ENCODE results near the gene HAVCR1.

HAVCR1 gene

DNA sequence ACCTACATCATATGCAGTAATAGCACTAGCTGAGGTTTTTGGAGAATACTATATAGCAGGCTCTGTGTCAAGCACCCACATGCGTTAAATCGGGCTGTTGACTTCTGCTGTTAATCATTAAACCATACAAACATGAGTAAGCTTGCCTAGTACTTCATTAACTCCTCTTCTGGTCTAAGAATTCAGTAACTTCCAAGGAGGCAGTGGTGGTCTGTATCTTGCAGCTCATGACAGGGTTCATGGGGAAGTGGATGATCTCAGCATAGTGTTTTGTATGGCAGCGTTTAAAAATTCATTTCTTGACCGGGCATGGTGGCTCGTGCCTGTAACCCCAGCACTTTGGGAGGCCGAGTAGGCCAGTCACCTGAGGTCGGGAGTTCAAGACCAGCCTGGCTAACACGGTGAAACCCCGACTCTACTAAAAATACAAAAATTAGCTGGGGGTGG is at the start of gene HAVCR1:
TSS of gene HAVCR1 (minus strand) at position 24 of the 447 bp plus-strand sequence. CDS start 1,173 bp downstream, outside the sequence.
- Histone ChIP-seq H3K36me3 (ENCODE audit: insufficient read depth, low read length) (no peaks in the 10 kb centered on the region), H3K27me3 (ENCODE audit: insufficient read depth, low read length) (no peaks in the 10 kb centered on the region), H3K4me1 (ENCODE audit: control insufficient read depth, insufficient read depth, low read length, unreplicated experiment) (peaks cover 4% of the 10 kb centered on the region), H3K27ac (ENCODE audit: low read depth, low read length) (no peak within 1 kb of the TSS), H3K4me3 (ENCODE audit: low read depth, low read length) (no peak within 1 kb of the TSS), H3K79me2 (ENCODE audit: control insufficient read depth, insufficient read depth, low read length, unreplicated experiment) (no peaks in the 10 kb centered on the region), H2AFZ (ENCODE audit: low read length, unreplicated experiment) (no peak within 1 kb of the TSS)

DNA sequence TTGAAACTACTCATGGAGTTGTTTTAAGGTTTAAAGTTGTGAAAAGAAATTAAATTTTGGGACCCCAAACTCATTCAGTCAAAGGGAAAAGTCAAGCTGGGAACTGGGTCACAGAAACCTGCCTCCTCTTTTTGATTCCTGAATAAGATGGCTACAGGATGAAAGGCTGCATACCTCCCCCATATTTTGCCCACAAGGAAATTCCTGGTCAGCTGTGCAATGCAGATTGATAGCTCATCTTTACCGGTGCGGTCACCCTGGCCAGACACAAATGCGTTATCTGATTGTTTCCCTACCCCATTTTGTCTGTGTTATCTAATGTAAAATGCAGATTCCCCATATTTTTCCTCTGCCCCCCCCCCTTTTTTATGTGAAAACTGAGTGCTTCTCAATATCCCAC is 48.6 kb upstream of the HAVCR1 start:
- Histone ChIP-seq H3K36me3 (ENCODE audit: insufficient read depth, low read length) (no peaks in the 10 kb centered on the region), H3K4me1 (ENCODE audit: control insufficient read depth, insufficient read depth, low read length, unreplicated experiment) (no peaks in the 10 kb centered on the region), H3K27me3 (ENCODE audit: insufficient read depth, low read length) (no peaks in the 10 kb centered on the region), H3K4me3 (ENCODE audit: low read depth, low read length) (no peak overlapping the region), H3K79me2 (ENCODE audit: control insufficient read depth, insufficient read depth, low read length, unreplicated experiment) (no peaks in the 10 kb centered on the region), H3K27ac (ENCODE audit: low read depth, low read length) (no peak overlapping the region), H2AFZ (ENCODE audit: low read length, unreplicated experiment) (no peak overlapping the region)

- Histone ChIP-seq H3K27ac (ENCODE audit: low read depth, low read length) (no peak overlapping the region), H3K4me1 (ENCODE audit: control insufficient read depth, insufficient read depth, low read length, unreplicated experiment) (no peaks in the 10 kb centered on the region), H2AFZ (ENCODE audit: low read length, unreplicated experiment) (no peak overlapping the region), H3K27me3 (ENCODE audit: insufficient read depth, low read length) (no peaks in the 10 kb centered on the region), H3K36me3 (ENCODE audit: insufficient read depth, low read length) (no peaks in the 10 kb centered on the region), H3K79me2 (ENCODE audit: control insufficient read depth, insufficient read depth, low read length, unreplicated experiment) (no peaks in the 10 kb centered on the region), H3K4me3 (ENCODE audit: low read depth, low read length) (no peak overlapping the region)
Observed at GRCh38 chr5:157106630-157107461, 47.9 kb upstream of the HAVCR1 start.

- no peak overlapping the region for H3K4me3 ChIP-seq (ENCODE audit: low read depth, low read length)
- no peaks in the 10 kb centered on the region for H3K36me3 ChIP-seq (ENCODE audit: insufficient read depth, low read length)
- H3K79me2 ChIP-seq (ENCODE audit: control insufficient read depth, insufficient read depth, low read length, unreplicated experiment), result no peaks in the 10 kb centered on the region
- peak overlapping the region; percentile 18; the same call in 1 of the 2 replicates for H3K27ac ChIP-seq (ENCODE audit: low read depth, low read length)
- no peak overlapping the region for H2AFZ ChIP-seq (ENCODE audit: low read length, unreplicated experiment)
- H3K4me1 ChIP-seq (ENCODE audit: control insufficient read depth, insufficient read depth, low read length, unreplicated experiment), result peaks cover 7% of the 10 kb centered on the region
- H3K27me3 ChIP-seq (ENCODE audit: insufficient read depth, low read length), result no peaks in the 10 kb centered on the region
Observed at GRCh38 chr5:157100140-157100679, 41.3 kb upstream of the HAVCR1 start.

- Histone ChIP-seq H3K79me2 (ENCODE audit: control insufficient read depth, insufficient read depth, low read length, unreplicated experiment) (no peaks in the 10 kb centered on the region), H2AFZ (ENCODE audit: low read length, unreplicated experiment) (no peak overlapping the region), H3K27me3 (ENCODE audit: insufficient read depth, low read length) (peaks cover 6% of the 10 kb centered on the region; the same call in 1 of the 2 replicates), H3K4me3 (ENCODE audit: low read depth, low read length) (no peak overlapping the region), H3K36me3 (ENCODE audit: insufficient read depth, low read length) (no peaks in the 10 kb centered on the region), H3K27ac (ENCODE audit: low read depth, low read length) (no peak overlapping the region), H3K4me1 (ENCODE audit: control insufficient read depth, insufficient read depth, low read length, unreplicated experiment) (no peaks in the 10 kb centered on the region)
Observed at GRCh38 chr5:157088342-157088990, 29.6 kb upstream of the HAVCR1 start.

DNA sequence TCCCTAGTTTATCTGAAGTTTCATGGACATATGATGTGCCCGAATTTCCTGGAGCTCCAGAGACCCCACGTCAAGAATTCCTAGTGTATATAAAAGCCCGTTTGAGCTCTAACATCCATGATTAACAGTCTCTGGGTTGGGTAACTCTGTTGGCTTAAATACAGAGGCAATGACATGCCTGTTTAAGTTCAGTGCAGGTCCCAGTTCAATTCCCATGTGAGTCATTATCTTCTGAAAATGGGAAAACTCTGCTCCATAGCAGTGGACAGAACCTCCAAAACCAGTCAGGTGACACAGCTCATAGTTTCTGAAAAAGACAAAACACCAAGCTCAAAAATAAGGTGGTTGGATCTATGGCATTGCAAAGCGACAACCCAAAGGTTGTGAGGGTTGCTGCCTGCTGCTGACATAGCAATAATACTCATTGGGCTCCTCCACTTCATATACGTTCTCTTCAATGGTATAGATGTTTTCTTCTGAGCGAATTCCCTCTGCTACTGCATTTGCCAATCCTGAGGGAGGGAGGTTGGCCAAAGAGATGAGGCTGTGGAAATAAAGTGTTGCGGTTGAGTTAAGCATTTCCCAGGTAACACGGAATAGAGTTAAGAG is 27.9 kb upstream of the HAVCR1 start:
- no peak overlapping the region for H2AFZ ChIP-seq (ENCODE audit: low read length, unreplicated experiment)
- H3K4me3 ChIP-seq (ENCODE audit: low read depth, low read length), result no peak overlapping the region
- no peaks in the 10 kb centered on the region for H3K79me2 ChIP-seq (ENCODE audit: control insufficient read depth, insufficient read depth, low read length, unreplicated experiment)
- no peak overlapping the region for H3K27ac ChIP-seq (ENCODE audit: low read depth, low read length)
- H3K4me1 ChIP-seq (ENCODE audit: control insufficient read depth, insufficient read depth, low read length, unreplicated experiment), result no peaks in the 10 kb centered on the region
- H3K36me3 ChIP-seq (ENCODE audit: insufficient read depth, low read length), result no peaks in the 10 kb centered on the region
- H3K27me3 ChIP-seq (ENCODE audit: insufficient read depth, low read length), result peaks cover 6% of the 10 kb centered on the region; the same call in 1 of the 2 replicates

- Histone ChIP-seq H3K79me2 (ENCODE audit: control insufficient read depth, insufficient read depth, low read length, unreplicated experiment) (no peaks in the 10 kb centered on the region), H2AFZ (ENCODE audit: low read length, unreplicated experiment) (no peak overlapping the region), H3K27me3 (ENCODE audit: insufficient read depth, low read length) (peaks cover 6% of the 10 kb centered on the region; the same call in 1 of the 2 replicates), H3K4me3 (ENCODE audit: low read depth, low read length) (no peak overlapping the region), H3K36me3 (ENCODE audit: insufficient read depth, low read length) (no peaks in the 10 kb centered on the region), H3K27ac (ENCODE audit: low read depth, low read length) (no peak overlapping the region), H3K4me1 (ENCODE audit: control insufficient read depth, insufficient read depth, low read length, unreplicated experiment) (no peaks in the 10 kb centered on the region)
Observed at GRCh38 chr5:157085930-157086329, 27.0 kb upstream of the HAVCR1 start.

- no peaks in the 10 kb centered on the region for H3K4me1 ChIP-seq (ENCODE audit: control insufficient read depth, insufficient read depth, low read length, unreplicated experiment)
- no peak overlapping the region for H2AFZ ChIP-seq (ENCODE audit: low read length, unreplicated experiment)
- H3K27ac ChIP-seq (ENCODE audit: low read depth, low read length), result no peak overlapping the region
- H3K36me3 ChIP-seq (ENCODE audit: insufficient read depth, low read length), result no peaks in the 10 kb centered on the region
- no peak overlapping the region for H3K4me3 ChIP-seq (ENCODE audit: low read depth, low read length)
- no peaks in the 10 kb centered on the region for H3K79me2 ChIP-seq (ENCODE audit: control insufficient read depth, insufficient read depth, low read length, unreplicated experiment)
- no peaks in the 10 kb centered on the region for H3K27me3 ChIP-seq (ENCODE audit: insufficient read depth, low read length)
Observed at GRCh38 chr5:157080286-157080685, 21.4 kb upstream of the HAVCR1 start.

GRCh38 chr5:157076558-157076957 is 17.6 kb upstream of the HAVCR1 start:
- no peak overlapping the region for H3K27ac ChIP-seq (ENCODE audit: low read depth, low read length)
- H3K4me1 ChIP-seq (ENCODE audit: control insufficient read depth, insufficient read depth, low read length, unreplicated experiment), result peaks cover 6% of the 10 kb centered on the region
- no peaks in the 10 kb centered on the region for H3K27me3 ChIP-seq (ENCODE audit: insufficient read depth, low read length)

GRCh38 chr5:157072508-157072907 is 13.6 kb upstream of the HAVCR1 start:
- peaks cover 6% of the 10 kb centered on the region for H3K4me1 ChIP-seq (ENCODE audit: control insufficient read depth, insufficient read depth, low read length, unreplicated experiment)
- no peak overlapping the region for H2AFZ ChIP-seq (ENCODE audit: low read length, unreplicated experiment)
- no peak overlapping the region for H3K27ac ChIP-seq (ENCODE audit: low read depth, low read length)
- no peaks in the 10 kb centered on the region for H3K27me3 ChIP-seq (ENCODE audit: insufficient read depth, low read length)
- H3K36me3 ChIP-seq (ENCODE audit: insufficient read depth, low read length), result no peaks in the 10 kb centered on the region
- H3K79me2 ChIP-seq (ENCODE audit: control insufficient read depth, insufficient read depth, low read length, unreplicated experiment), result no peaks in the 10 kb centered on the region
- no peak overlapping the region for H3K4me3 ChIP-seq (ENCODE audit: low read depth, low read length)

More at GRCh38 chr5:157076558-157076957, 17.6 kb upstream of the HAVCR1 start:
- no peaks in the 10 kb centered on the region for H3K36me3 ChIP-seq (ENCODE audit: insufficient read depth, low read length)
- no peak overlapping the region for H3K4me3 ChIP-seq (ENCODE audit: low read depth, low read length)
- H3K79me2 ChIP-seq (ENCODE audit: control insufficient read depth, insufficient read depth, low read length, unreplicated experiment), result no peaks in the 10 kb centered on the region
- no peak overlapping the region for H2AFZ ChIP-seq (ENCODE audit: low read length, unreplicated experiment)
